Choroid plexus epithelial cell (primary cell): ENCODE results near the gene SHISAL1.

Source experiments
- DNase-seq: peaks from one replicate; pipeline ENCODE4 v3.0.0-alpha.2; 2010; ENCODE audit warnings: low read depth
- H3K4me3 ChIP-seq: 2 replicates; pipeline ENCODE4 v1.5.1; 2011; ENCODE audit warnings: low read depth, mild to moderate bottlenecking, control low read depth, low read length, moderate library complexity
- CTCF ChIP-seq: conservative IDR thresholded peaks from 2 replicates; pipeline ENCODE4 v1.5.1; 2011; ENCODE audit warnings: low read depth, mild to moderate bottlenecking, control low read depth, inconsistent platforms, low read length, moderate library complexity

SHISAL1 gene

DNA sequence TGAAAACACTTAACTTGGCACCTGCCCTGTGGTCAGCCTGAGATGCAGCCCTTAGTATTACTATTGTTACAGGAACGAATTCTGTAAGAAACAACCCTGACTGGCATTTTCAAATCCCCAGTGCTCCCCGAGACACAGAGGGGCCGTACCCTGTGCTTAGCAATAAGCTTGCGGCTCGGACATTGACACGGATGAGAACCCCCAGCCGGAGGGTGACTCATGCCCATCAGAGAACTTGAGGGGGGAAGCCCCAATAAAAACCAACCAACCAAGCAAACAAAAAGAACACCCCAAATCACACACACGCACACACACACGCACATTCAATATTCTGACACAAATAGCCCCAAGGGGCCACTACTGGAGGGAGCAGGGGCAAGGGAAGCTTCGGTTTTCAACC lies 63.8 kb downstream of the SHISAL1 start:
- H3K4me3 ChIP-seq: no peak overlapping the region
- DNase-seq: no peak
- TF ChIP-seq CTCF: no peak

GRCh38 chr22:44247923-44248892 lies 64.5 kb downstream of the SHISAL1 start:
- H3K4me3 ChIP-seq: no peak overlapping the region
- no peak for TF ChIP-seq CTCF
- no peak for DNase-seq

DNA sequence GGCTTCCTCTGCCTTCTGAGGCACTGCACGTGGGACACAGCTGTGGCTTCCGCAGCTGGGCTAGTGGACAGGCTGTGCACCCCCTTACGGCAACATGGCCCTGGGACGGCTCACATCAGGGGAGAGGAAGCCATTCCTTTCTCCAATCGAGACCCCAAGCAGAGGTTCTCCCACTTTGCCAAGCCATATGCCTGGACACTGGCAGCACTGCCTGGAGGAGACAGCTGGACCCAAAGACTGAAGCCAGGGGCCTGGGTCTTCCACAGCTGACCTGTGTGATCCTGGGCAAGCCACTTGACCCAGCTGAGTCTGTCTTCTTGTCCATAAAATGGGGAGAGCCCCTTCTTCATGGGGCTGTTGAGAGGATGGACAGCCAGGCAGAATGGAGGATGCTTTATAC lies 65.4 kb downstream of the SHISAL1 start:
- DNase-seq: no peak
- H3K4me3 ChIP-seq: no peak overlapping the region
- TF ChIP-seq CTCF: no peak

DNA sequence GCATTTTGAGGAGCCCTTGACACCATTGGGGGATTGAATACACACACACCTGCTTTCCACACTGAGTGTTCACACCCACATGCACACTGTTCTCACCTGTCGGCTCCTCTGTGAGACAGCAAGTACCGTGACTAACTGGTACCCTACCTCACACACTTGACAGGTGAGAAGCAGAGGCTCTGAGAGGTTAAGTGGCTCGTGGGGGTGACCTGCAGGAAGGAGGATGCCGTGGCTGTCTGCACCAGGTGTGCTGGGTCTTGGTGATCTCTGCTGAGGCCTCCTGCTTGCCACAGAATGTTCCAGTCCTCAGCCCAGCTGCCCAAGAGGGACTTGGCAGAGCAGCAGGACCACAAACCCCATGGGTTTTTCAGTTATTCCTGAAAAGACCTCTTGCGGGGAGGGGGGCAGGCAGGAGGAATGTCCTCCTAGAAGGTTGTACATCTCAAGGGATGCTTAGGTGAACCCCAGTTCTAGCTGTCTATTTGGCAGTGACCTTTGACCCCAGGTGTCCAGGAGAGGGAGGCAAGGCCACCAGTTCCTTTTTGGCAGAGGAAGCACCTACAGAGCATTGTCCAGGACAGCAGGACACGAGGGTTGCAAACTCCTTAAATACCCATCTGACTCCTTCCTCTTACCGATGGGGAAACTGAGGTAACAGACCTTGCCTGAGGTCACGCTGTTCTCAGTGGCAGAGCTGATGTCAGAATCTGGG lies 66.0 kb downstream of the SHISAL1 start:
- no peak for DNase-seq
- no peak overlapping the region for H3K4me3 ChIP-seq
- TF ChIP-seq CTCF: no peak

GRCh38 chr22:44245867-44246266 lies 66.9 kb downstream of the SHISAL1 start:
- DNase-seq: no peak
- no peak overlapping the region for H3K4me3 ChIP-seq
- no peak for TF ChIP-seq CTCF

DNA sequence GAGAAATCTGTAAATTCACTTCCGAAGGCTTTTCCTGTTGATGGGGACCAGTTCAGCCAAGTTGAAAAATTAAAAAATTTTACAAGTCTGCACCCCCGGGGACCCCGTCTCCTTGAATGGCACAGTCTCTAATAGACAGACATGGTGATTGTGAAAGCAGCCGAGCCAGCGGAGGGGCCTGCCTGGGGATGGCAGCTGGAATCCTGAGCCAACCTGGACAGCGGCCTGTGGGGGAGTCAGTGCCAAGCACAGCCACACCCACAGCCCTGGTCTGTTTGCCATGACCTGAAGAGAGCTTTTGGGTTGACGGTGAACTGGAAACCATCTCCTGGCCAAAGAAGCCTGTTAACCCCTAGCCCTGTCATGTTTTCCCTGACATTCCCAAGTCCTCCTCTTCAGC lies 67.3 kb downstream of the SHISAL1 start:
- no peak for TF ChIP-seq CTCF

More for the DNA sequence above, 67.3 kb downstream of the SHISAL1 start:
- no peak for DNase-seq
- no peak overlapping the region for H3K4me3 ChIP-seq
